ENCODE data around the gene CSDE1.
"Not testable (repeated sequence)": the region's sequence is repeated elsewhere in the genome, so short reads cannot be mapped to it uniquely, and the experiment has no call there.

The CSDE1 gene

DNA sequence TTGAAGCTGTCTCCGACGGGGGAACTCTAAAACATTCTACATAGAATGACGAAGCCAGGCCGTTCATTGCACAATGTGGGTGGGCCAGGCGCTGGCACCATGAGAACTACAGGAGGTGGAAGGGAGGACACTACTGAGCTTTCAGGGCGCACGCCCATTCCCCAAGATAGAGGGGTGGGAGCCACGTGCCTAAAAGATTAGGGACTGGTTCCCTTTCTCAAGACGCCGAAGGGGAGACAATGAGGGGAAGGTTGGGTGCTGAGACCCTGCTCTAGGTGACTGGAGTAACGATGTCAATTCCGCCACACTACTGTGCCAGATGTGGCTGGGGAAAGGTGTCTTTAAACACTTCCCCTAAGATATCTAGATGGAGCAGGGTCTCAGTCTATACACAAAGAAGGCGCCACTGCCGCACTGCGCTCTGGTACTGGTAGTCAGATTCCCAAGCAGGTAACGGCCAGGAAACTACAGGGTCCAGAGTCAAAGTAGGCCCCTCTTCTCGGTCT, 782 bp downstream of the CSDE1 start:
- Histone ChIP-seq H3K4me1 (ENCODE audit: insufficient read depth, insufficient read length) (peaks cover 3% of the 10 kb centered on the region), H3K9me3 (ENCODE audit: insufficient read depth, low read length) (no peaks in the 10 kb centered on the region), H3K36me3 (ENCODE audit: insufficient read depth, insufficient read length, low read length) (peaks cover 34% of the 10 kb centered on the region), H3K27me3 (ENCODE audit: insufficient read depth, insufficient read length) (no peaks in the 10 kb centered on the region), H3K9ac (ENCODE audit: insufficient read length, low read depth) (peak overlapping the region; percentile 100), H3K4me3 (ENCODE audit: insufficient read length, low read depth) (peak overlapping the region; percentile 100)
- TF ChIP-seq ZNF274 (IDR thresholded peaks at IDR 0.05; ENCODE audit: low read depth, low read length) (no peak), YY1 (IDR thresholded peaks at IDR 0.05; ENCODE audit: insufficient read depth, insufficient read length) (no peak), SUZ12 (IDR thresholded peaks at IDR 0.05; ENCODE audit: extremely low read depth, insufficient read depth, insufficient read length) (no peak)
- no peak for DNase-seq (ENCODE audit: low read depth, low spot score)

DNA sequence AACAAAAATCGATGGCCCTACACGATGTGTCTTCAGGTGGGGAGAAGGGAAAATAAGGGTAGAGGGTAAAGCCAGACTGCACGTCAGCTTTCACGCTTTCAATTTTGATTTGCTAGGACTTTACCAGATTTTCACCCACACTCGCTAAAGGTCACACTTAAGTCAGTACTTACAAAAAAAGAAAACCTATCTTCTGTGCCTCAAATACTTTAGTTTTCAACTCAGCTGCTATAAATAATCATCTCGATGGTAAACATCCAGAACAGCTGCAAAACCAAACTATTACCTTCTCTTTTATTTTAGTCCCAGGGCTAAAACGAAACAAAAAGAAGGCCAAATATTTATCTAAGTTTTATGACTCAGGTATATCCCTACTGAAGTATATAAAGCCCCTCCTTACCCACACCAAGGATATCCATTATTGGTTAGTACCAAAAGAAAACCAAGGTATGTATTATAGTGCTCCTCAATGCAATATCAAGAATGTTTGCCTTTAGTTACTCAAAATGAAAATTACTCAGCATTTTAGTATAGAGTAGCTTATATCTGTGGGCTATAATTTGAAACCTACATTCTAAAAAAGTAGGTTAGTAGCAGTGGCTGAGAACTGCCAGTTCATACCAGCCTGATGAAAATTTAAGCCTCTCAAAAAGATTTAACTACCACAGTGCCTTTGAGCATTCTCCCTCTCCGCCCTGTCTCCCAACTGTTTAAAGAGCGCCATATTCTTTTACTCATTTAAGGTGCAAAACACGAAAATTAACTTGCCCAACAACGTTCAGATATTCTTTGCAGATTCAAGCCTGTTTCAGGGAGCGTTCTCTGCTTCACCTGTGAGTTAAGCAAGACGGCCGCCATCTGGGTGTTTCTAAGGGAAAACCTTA, 1.5 kb downstream of the CSDE1 start:
- Histone ChIP-seq H3K4me1 (ENCODE audit: insufficient read depth, insufficient read length) (peaks cover 3% of the 10 kb centered on the region), H3K27me3 (ENCODE audit: insufficient read depth, insufficient read length) (no peaks in the 10 kb centered on the region), H3K36me3 (ENCODE audit: insufficient read depth, insufficient read length, low read length) (peaks cover 35% of the 10 kb centered on the region), H3K9me3 (ENCODE audit: insufficient read depth, low read length) (no peaks in the 10 kb centered on the region), H3K4me3 (ENCODE audit: insufficient read length, low read depth) (peak overlapping the region; percentile 100), H3K9ac (ENCODE audit: insufficient read length, low read depth) (peak overlapping the region; percentile 100)
- no peak for DNase-seq (ENCODE audit: low read depth, low spot score)
- TF ChIP-seq ZNF274 (IDR thresholded peaks at IDR 0.05; ENCODE audit: low read depth, low read length) (no peak), YY1 (IDR thresholded peaks at IDR 0.05; ENCODE audit: insufficient read depth, insufficient read length) (no peak), SUZ12 (IDR thresholded peaks at IDR 0.05; ENCODE audit: extremely low read depth, insufficient read depth, insufficient read length) (no peak)

DNA sequence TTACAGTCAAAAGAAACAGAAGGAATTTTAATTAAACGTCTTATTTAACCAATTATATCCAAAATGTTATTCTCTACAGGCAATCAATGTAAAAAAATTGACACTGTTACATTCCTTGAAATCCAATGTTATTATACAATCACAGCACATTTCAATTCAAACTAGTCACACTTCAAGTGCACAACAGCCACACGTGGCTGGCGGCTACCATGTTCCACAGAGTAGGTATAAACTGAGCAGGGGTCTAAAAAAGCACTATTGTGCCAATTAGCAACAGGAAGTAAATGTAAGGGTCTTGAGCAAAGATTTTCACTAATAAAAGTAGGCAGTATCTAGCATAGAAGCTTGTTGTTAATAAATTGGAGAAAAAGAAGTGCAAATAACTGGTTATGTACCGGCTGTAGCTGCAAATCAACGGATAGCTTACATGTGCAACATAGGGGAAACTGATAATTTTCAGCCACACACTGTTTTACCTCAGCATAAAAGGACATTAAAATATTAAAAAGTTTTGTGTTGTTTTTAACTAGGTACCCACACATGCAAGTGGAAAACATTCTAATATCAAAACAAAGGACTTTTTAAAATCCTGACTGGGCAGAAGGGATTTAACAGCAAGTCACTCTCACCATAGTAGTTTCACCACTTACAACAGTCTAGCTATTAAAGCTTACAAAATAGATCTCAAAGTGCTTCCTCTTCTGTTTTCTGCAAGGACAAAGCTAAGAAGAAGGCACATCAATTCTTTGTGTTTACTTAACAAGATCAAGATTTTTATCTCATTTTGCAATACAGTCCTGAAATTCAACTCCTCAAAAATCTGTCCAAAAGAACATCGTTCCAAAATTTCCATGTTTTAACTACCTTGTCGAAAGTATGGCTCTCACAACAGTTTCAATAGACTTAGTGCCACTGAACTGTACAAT, 2.5 kb downstream of the CSDE1 start:
- Histone ChIP-seq H3K36me3 (ENCODE audit: insufficient read depth, insufficient read length, low read length) (peaks cover 45% of the 10 kb centered on the region), H3K9me3 (ENCODE audit: insufficient read depth, low read length) (no peaks in the 10 kb centered on the region), H3K4me1 (ENCODE audit: insufficient read depth, insufficient read length) (peaks cover 3% of the 10 kb centered on the region), H3K9ac (ENCODE audit: insufficient read length, low read depth) (peak overlapping the region; percentile 100), H3K4me3 (ENCODE audit: insufficient read length, low read depth) (peak overlapping the region; percentile 100), H3K27me3 (ENCODE audit: insufficient read depth, insufficient read length) (no peaks in the 10 kb centered on the region)
- DNase-seq (ENCODE audit: low read depth, low spot score) = no peak
- TF ChIP-seq SUZ12 (IDR thresholded peaks at IDR 0.05; ENCODE audit: extremely low read depth, insufficient read depth, insufficient read length) (no peak), YY1 (IDR thresholded peaks at IDR 0.05; ENCODE audit: insufficient read depth, insufficient read length) (no peak), ZNF274 (IDR thresholded peaks at IDR 0.05; ENCODE audit: low read depth, low read length) (no peak)

DNA sequence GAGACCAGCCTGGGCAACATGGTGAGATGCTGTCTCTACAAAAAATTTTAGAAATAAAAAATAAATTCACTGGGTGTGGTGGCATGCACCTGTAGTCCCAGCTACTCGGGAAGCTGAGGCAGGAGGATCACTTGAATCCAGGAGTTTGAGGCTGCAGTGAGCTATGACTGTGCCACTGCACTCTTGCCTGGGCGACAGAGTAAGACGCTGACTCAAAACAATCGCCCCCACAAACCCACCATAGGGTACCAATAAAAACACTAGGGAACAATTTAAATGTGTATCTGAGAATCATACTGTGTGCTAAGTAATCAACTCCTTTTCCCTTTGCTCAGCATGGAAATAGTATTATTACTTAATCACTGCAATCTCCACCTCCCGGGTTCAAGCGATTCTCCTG, 4.1 kb downstream of the CSDE1 start:
- H3K36me3 ChIP-seq (ENCODE audit: insufficient read depth, insufficient read length, low read length) = peaks cover 60% of the 10 kb centered on the region
- not testable (repeated sequence) for H3K9ac ChIP-seq (ENCODE audit: insufficient read length, low read depth); H3K4me3 ChIP-seq (ENCODE audit: insufficient read length, low read depth); DNase-seq (ENCODE audit: low read depth, low spot score); H3K9me3 ChIP-seq (ENCODE audit: insufficient read depth, low read length); H3K27me3 ChIP-seq (ENCODE audit: insufficient read depth, insufficient read length); H3K4me1 ChIP-seq (ENCODE audit: insufficient read depth, insufficient read length)

DNA sequence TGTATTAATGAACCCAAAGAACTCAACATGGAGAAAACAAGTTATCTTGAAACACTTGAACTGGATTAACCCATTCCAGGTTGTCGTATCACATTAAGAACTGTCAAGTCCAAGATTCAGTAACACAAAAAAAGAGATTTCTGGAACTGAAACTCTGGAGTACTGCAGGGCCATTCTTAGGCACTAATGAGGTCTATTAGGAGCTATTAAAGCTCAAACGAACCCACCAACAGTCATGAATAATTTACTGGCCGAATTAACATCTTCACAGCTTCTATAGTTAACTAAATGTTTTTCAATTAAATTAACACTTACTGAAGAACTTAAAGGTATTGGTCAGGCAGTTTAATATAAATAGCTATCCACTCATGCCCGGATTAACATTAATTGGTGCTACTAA, 4.6 kb downstream of the CSDE1 start:
- no peak for TF ChIP-seq ZNF274 (IDR thresholded peaks at IDR 0.05; ENCODE audit: low read depth, low read length)
- TF ChIP-seq YY1 (IDR thresholded peaks at IDR 0.05; ENCODE audit: insufficient read depth, insufficient read length) = no peak
- no peak for TF ChIP-seq SUZ12 (IDR thresholded peaks at IDR 0.05; ENCODE audit: extremely low read depth, insufficient read depth, insufficient read length)
- Histone ChIP-seq H3K9me3 (ENCODE audit: insufficient read depth, low read length) (no peaks in the 10 kb centered on the region), H3K9ac (ENCODE audit: insufficient read length, low read depth) (no peak overlapping the region), H3K36me3 (ENCODE audit: insufficient read depth, insufficient read length, low read length) (peaks cover 66% of the 10 kb centered on the region), H3K27me3 (ENCODE audit: insufficient read depth, insufficient read length) (no peaks in the 10 kb centered on the region), H3K4me3 (ENCODE audit: insufficient read length, low read depth) (no peak overlapping the region), H3K4me1 (ENCODE audit: insufficient read depth, insufficient read length) (peaks cover 3% of the 10 kb centered on the region)
- DNase-seq (ENCODE audit: low read depth, low spot score) = no peak

DNA sequence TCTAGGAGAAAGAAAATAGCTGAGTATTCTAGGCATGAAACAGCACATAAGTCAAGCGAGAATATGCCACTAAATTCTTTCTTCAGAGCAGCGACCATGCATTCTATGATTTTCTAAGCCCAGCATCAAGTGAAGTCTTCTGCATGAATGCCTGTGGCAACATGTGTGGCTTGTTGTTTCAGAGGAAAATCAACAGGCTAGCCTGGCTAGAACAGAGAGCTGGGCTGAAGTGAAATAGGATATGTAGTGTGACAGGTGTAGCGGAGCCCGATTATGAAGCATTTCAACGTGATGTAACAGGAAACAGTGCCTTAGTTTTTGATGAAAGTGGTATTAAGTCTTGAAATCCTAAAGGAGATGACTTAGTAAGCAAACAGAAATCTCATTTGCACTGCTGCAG, 7.0 kb downstream of the CSDE1 start:
- peaks cover 3% of the 10 kb centered on the region for H3K4me1 ChIP-seq (ENCODE audit: insufficient read depth, insufficient read length)
- no peaks in the 10 kb centered on the region for H3K9me3 ChIP-seq (ENCODE audit: insufficient read depth, low read length)
- H3K36me3 ChIP-seq (ENCODE audit: insufficient read depth, insufficient read length, low read length) = peaks cover 75% of the 10 kb centered on the region
- TF ChIP-seq ZNF274 (IDR thresholded peaks at IDR 0.05; ENCODE audit: low read depth, low read length) (no peak), SUZ12 (IDR thresholded peaks at IDR 0.05; ENCODE audit: extremely low read depth, insufficient read depth, insufficient read length) (no peak), YY1 (IDR thresholded peaks at IDR 0.05; ENCODE audit: insufficient read depth, insufficient read length) (no peak)
- no peak for DNase-seq (ENCODE audit: low read depth, low spot score)
- no peaks in the 10 kb centered on the region for H3K27me3 ChIP-seq (ENCODE audit: insufficient read depth, insufficient read length)
- no peak overlapping the region for H3K9ac ChIP-seq (ENCODE audit: insufficient read length, low read depth)
- H3K4me3 ChIP-seq (ENCODE audit: insufficient read length, low read depth) = no peak overlapping the region

DNA sequence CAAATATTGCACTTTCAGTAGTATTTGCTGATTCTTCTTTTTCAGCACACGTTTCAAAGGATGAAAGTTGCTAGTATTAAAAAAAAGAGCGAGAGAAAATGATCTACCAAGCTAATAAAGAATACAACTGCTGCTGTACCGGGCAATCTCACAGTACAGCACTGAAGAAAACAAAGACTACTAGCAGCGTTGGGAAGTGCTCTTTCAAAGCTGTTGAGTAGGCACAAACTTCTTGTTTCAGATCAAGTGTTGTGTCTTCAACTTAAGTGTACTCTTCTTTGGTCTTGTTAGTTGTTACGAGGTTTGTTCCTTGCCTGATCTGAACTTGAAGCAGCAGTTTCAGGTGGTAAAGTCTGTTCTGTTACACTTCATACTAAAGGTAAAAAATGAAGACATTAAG, 7.9 kb downstream of the CSDE1 start:
- no peak for TF ChIP-seq SUZ12 (IDR thresholded peaks at IDR 0.05; ENCODE audit: extremely low read depth, insufficient read depth, insufficient read length)
- no peak for TF ChIP-seq YY1 (IDR thresholded peaks at IDR 0.05; ENCODE audit: insufficient read depth, insufficient read length)
- no peak for TF ChIP-seq ZNF274 (IDR thresholded peaks at IDR 0.05; ENCODE audit: low read depth, low read length)
- DNase-seq (ENCODE audit: low read depth, low spot score) = no peak
- Histone ChIP-seq H3K27me3 (ENCODE audit: insufficient read depth, insufficient read length) (no peaks in the 10 kb centered on the region), H3K9me3 (ENCODE audit: insufficient read depth, low read length) (no peaks in the 10 kb centered on the region), H3K36me3 (ENCODE audit: insufficient read depth, insufficient read length, low read length) (peaks cover 75% of the 10 kb centered on the region), H3K4me3 (ENCODE audit: insufficient read length, low read depth) (no peak overlapping the region), H3K4me1 (ENCODE audit: insufficient read depth, insufficient read length) (peaks cover 3% of the 10 kb centered on the region), H3K9ac (ENCODE audit: insufficient read length, low read depth) (no peak overlapping the region)
